GM23248 (cell line): ENCODE data around the gene RUNX3.

Experiments
- EZH2 ChIP-seq: fragments of 200-600 bp; sonication (generic); IDR thresholded peaks from 2 replicates; pipeline ENCODE4 v1.6.1; 2018; ENCODE audit warnings: antibody characterized with exemption, mild to moderate bottlenecking; ENCODE audit not compliant: insufficient read depth, poor library complexity, severe bottlenecking
- EZH2phosphoT487 ChIP-seq: fragments of 200-600 bp; sonication (generic); IDR thresholded peaks from 2 replicates; pipeline ENCODE4 v1.6.1; 2018; ENCODE audit warnings: antibody characterized with exemption, moderate library complexity, mild to moderate bottlenecking, low read depth; ENCODE audit not compliant: insufficient read depth

DNA sequence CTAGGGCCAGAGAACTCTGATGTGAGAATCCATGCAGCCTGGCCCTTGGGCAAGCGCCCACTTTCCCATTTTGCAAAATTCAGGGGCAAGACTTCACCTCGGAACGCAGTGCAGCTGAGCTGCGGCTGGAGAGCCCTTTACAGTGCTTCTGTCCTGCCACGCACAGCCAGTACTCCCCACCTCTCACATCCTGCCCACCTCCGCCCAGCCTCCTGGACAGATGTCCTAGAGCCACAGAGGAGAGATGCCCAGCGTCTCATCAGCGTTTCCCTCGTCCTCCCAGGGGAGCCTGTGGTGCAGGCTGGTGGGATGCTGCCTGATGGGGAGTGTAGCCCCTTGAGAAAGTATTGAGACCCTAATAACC is 29.6 kb downstream of the RUNX3 start:
- TF ChIP-seq EZH2phosphoT487, result no peak
- no peak for TF ChIP-seq EZH2
